SK-N-SH treated with all-trans-retinoic acid at 6 μM for 48 hours (cell line): ENCODE data around the gene CDHR5.

Experiments
- ATAC-seq: fragments of 200-7000 bp; cut with Tn5 transposase; 3 replicates; pipeline ENCODE4 v1.9.1; 2020; ENCODE audit warnings: mild to moderate bottlenecking, moderate library complexity
- ARNTL ChIP-seq: fragments of 450-650 bp; formaldehyde crosslinking; IDR thresholded peaks from 2 replicates; pipeline ENCODE4 v1.5.0; 2020; ENCODE audit warnings: low read depth, mild to moderate bottlenecking, moderate library complexity, borderline replicate concordance
- BACH2 ChIP-seq: fragments of 250-450 bp; sonication (Bioruptor Pico); IDR thresholded peaks from 2 replicates; pipeline ENCODE4 v1.9.0; 2021; ENCODE audit warnings: mild to moderate bottlenecking, borderline replicate concordance
- CSDC2 ChIP-seq: fragments of 250-450 bp; sonication (Bioruptor Pico); IDR thresholded peaks from 2 replicates; pipeline ENCODE4 v1.5.0; 2020; ENCODE audit warnings: mild to moderate bottlenecking, moderate library complexity
- ESRRG ChIP-seq: fragments of 250-450 bp; sonication (Bioruptor Pico); IDR thresholded peaks from 2 replicates; pipeline ENCODE4 v1.6.1; 2021; ENCODE audit warnings: mild to moderate bottlenecking
- GLIS3 ChIP-seq: fragments of 250-450 bp; sonication (Bioruptor Pico); IDR thresholded peaks from 2 replicates; pipeline ENCODE4 v1.5.0; 2020; ENCODE audit warnings: mild to moderate bottlenecking, moderate library complexity
- ISL1 ChIP-seq: fragments of 250-450 bp; sonication (Bioruptor Pico); IDR thresholded peaks from 2 replicates; pipeline ENCODE4 v2.1.2; 2022; ENCODE audit warnings: mild to moderate bottlenecking, moderate library complexity
- OSR1 ChIP-seq: fragments of 250-450 bp; sonication (Bioruptor Pico); IDR thresholded peaks from 2 replicates; pipeline ENCODE4 v1.8.0; 2022; ENCODE audit warnings: moderate library complexity, mild to moderate bottlenecking, inconsistent platforms
- POU6F1 ChIP-seq: fragments of 250-450 bp; sonication (Bioruptor Pico); IDR thresholded peaks from 2 replicates; pipeline ENCODE4 v1.8.0; 2021; ENCODE audit warnings: low read depth, mild to moderate bottlenecking, moderate library complexity, borderline replicate concordance
- PPARA ChIP-seq: fragments of 250-450 bp; sonication (Bioruptor Pico); IDR thresholded peaks from 2 replicates; pipeline ENCODE4 v1.5.0; 2020; ENCODE audit warnings: mild to moderate bottlenecking, borderline replicate concordance
- RARB ChIP-seq: fragments of 250-450 bp; sonication (Bioruptor Pico); IDR thresholded peaks from 2 replicates; pipeline ENCODE4 v1.8.0; 2021; ENCODE audit warnings: mild to moderate bottlenecking, moderate library complexity
- SNAI2 ChIP-seq: fragments of 250-450 bp; sonication (Bioruptor Pico); IDR thresholded peaks from 2 replicates; pipeline ENCODE4 v1.5.0; 2020; ENCODE audit warnings: mild to moderate bottlenecking, moderate library complexity
- TCF4 ChIP-seq: fragments of 250-450 bp; sonication (Bioruptor Pico); IDR thresholded peaks from 2 replicates; pipeline ENCODE4 v1.8.0; 2021; ENCODE audit warnings: mild to moderate bottlenecking, moderate library complexity, borderline replicate concordance
- TOX ChIP-seq: fragments of 250-450 bp; sonication (Bioruptor Pico); IDR thresholded peaks from 2 replicates; pipeline ENCODE4 v1.8.0; 2021; ENCODE audit warnings: mild to moderate bottlenecking, moderate library complexity, borderline replicate concordance
- ZC3H10 ChIP-seq: fragments of 250-450 bp; sonication (Bioruptor Pico); IDR thresholded peaks from 2 replicates; pipeline ENCODE4 v1.5.1; 2021; ENCODE audit warnings: mild to moderate bottlenecking, moderate library complexity
- ZFP3 ChIP-seq: fragments of 250-450 bp; sonication (Bioruptor Pico); IDR thresholded peaks from 2 replicates; pipeline ENCODE4 v1.5.0; 2020; ENCODE audit warnings: mild to moderate bottlenecking, moderate library complexity
- ZFP30 ChIP-seq: fragments of 450-650 bp; formaldehyde crosslinking; IDR thresholded peaks from 2 replicates; pipeline ENCODE4 v1.5.0; 2022; ENCODE audit warnings: mild to moderate bottlenecking, moderate library complexity
- ZNF565 ChIP-seq: fragments of 450-650 bp; formaldehyde crosslinking; conservative IDR thresholded peaks from 2 replicates; pipeline ENCODE4 v1.5.0; 2020; ENCODE audit warnings: low read depth, mild to moderate bottlenecking, moderate library complexity
- ZNF70 ChIP-seq: fragments of 450-650 bp; formaldehyde crosslinking; IDR thresholded peaks from 2 replicates; pipeline ENCODE4 v1.5.0; 2020; ENCODE audit warnings: mild to moderate bottlenecking, moderate library complexity
- ZNF8 ChIP-seq: fragments of 450-650 bp; formaldehyde crosslinking; IDR thresholded peaks from 2 replicates; pipeline ENCODE4 v1.5.0; 2020; ENCODE audit warnings: mild to moderate bottlenecking, moderate library complexity
- TF ChIP-seq, protein P1 (sequence below): fragments of 250-450 bp; sonication (Bioruptor Pico); IDR thresholded peaks from 2 replicates; pipeline ENCODE4 v1.5.1; 2020; ENCODE audit warnings: low read depth, mild to moderate bottlenecking, moderate library complexity
- TF ChIP-seq, protein P2 (sequence below): fragments of 250-450 bp; sonication (Bioruptor Pico); IDR thresholded peaks from 2 replicates; pipeline ENCODE4 v1.8.0; 2020; ENCODE audit warnings: mild to moderate bottlenecking, moderate library complexity, borderline replicate concordance
- TF ChIP-seq, protein P3 (sequence below): fragments of 250-450 bp; sonication (Bioruptor Pico); IDR thresholded peaks from 2 replicates; pipeline ENCODE4 v1.5.1; 2021; ENCODE audit warnings: mild to moderate bottlenecking, moderate library complexity

The CDHR5 gene

GRCh38 chr11:603154-603553, 21.6 kb downstream of the CDHR5 start:
- TF ChIP-seq BACH2 (no peak), ARNTL (CRISPR knock-in tag) (no peak), RARB (CRISPR knock-in tag) (no peak), TCF4 (CRISPR knock-in tag) (no peak), ZFP3 (CRISPR knock-in tag) (no peak), ZFP30 (no peak), CSDC2 (CRISPR knock-in tag) (no peak), ZC3H10 (CRISPR knock-in tag) (no peak), POU6F1 (CRISPR knock-in tag) (no peak), ZNF8 (CRISPR knock-in tag) (no peak), ISL1 (CRISPR knock-in tag) (no peak), GLIS3 (CRISPR knock-in tag) (no peak), OSR1 (CRISPR knock-in tag) (no peak), ESRRG (CRISPR knock-in tag) (no peak), PPARA (CRISPR knock-in tag) (no peak), ZNF565 (CRISPR knock-in tag) (no peak)
- TF ChIP-seq, protein P1, sequence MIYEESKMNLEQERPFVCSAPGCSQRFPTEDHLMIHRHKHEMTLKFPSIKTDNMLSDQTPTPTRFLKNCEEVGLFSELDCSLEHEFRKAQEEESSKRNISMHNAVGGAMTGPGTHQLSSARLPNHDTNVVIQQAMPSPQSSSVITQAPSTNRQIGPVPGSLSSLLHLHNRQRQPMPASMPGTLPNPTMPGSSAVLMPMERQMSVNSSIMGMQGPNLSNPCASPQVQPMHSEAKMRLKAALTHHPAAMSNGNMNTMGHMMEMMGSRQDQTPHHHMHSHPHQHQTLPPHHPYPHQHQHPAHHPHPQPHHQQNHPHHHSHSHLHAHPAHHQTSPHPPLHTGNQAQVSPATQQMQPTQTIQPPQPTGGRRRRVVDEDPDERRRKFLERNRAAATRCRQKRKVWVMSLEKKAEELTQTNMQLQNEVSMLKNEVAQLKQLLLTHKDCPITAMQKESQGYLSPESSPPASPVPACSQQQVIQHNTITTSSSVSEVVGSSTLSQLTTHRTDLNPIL (CRISPR knock-in tag), result no peak
- TF ChIP-seq, protein P2, sequence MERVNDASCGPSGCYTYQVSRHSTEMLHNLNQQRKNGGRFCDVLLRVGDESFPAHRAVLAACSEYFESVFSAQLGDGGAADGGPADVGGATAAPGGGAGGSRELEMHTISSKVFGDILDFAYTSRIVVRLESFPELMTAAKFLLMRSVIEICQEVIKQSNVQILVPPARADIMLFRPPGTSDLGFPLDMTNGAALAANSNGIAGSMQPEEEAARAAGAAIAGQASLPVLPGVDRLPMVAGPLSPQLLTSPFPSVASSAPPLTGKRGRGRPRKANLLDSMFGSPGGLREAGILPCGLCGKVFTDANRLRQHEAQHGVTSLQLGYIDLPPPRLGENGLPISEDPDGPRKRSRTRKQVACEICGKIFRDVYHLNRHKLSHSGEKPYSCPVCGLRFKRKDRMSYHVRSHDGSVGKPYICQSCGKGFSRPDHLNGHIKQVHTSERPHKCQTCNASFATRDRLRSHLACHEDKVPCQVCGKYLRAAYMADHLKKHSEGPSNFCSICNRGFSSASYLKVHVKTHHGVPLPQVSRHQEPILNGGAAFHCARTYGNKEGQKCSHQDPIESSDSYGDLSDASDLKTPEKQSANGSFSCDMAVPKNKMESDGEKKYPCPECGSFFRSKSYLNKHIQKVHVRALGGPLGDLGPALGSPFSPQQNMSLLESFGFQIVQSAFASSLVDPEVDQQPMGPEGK (CRISPR knock-in tag), result no peak
- TF ChIP-seq, protein P3, sequence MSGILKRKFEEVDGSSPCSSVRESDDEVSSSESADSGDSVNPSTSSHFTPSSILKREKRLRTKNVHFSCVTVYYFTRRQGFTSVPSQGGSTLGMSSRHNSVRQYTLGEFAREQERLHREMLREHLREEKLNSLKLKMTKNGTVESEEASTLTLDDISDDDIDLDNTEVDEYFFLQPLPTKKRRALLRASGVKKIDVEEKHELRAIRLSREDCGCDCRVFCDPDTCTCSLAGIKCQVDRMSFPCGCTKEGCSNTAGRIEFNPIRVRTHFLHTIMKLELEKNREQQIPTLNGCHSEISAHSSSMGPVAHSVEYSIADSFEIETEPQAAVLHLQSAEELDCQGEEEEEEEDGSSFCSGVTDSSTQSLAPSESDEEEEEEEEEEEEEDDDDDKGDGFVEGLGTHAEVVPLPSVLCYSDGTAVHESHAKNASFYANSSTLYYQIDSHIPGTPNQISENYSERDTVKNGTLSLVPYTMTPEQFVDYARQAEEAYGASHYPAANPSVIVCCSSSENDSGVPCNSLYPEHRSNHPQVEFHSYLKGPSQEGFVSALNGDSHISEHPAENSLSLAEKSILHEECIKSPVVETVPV, result no peak
- no peak for ATAC-seq

- TF ChIP-seq RARB (CRISPR knock-in tag), result no peak
- TF ChIP-seq, protein P2 (CRISPR knock-in tag), result no peak
- TF ChIP-seq, protein P1 (CRISPR knock-in tag), result no peak
- no peak for TF ChIP-seq ISL1 (CRISPR knock-in tag)
- TF ChIP-seq TOX (CRISPR knock-in tag), result no peak
- TF ChIP-seq SNAI2 (CRISPR knock-in tag), result no peak
- no peak for TF ChIP-seq ZNF70 (CRISPR knock-in tag)
- TF ChIP-seq ESRRG (CRISPR knock-in tag), result no peak
- ATAC-seq, result no peak
Measured at GRCh38 chr11:601573-602245, 23.0 kb downstream of the CDHR5 start.
